ENCODE data around the gene CDKN1A.

The CDKN1A gene

GRCh38 chr6:36683145-36683655 lies 4.7 kb downstream of the CDKN1A start:
- no peak overlapping the region for H3K4me3 ChIP-seq (ENCODE audit: control insufficient read depth, low read depth, low read length)
- no peak for DNase-seq (ENCODE audit: low read depth)
- no peak for TF ChIP-seq CTCF (conservative IDR thresholded peaks at IDR 0.05; ENCODE audit: control insufficient read depth, insufficient read depth, low read depth, low read length)

GRCh38 chr6:36683656-36684446 lies 5.3 kb downstream of the CDKN1A start:
- no peak for DNase-seq (ENCODE audit: low read depth)
- H3K4me3 ChIP-seq (ENCODE audit: control insufficient read depth, low read depth, low read length) = no peak overlapping the region
- no peak for TF ChIP-seq CTCF (conservative IDR thresholded peaks at IDR 0.05; ENCODE audit: control insufficient read depth, insufficient read depth, low read depth, low read length)

GRCh38 chr6:36684447-36684812 lies 5.9 kb downstream of the CDKN1A start:
- no peak overlapping the region for H3K4me3 ChIP-seq (ENCODE audit: control insufficient read depth, low read depth, low read length)
- no peak for DNase-seq (ENCODE audit: low read depth)
- TF ChIP-seq CTCF (conservative IDR thresholded peaks at IDR 0.05; ENCODE audit: control insufficient read depth, insufficient read depth, low read depth, low read length) = no peak

DNA sequence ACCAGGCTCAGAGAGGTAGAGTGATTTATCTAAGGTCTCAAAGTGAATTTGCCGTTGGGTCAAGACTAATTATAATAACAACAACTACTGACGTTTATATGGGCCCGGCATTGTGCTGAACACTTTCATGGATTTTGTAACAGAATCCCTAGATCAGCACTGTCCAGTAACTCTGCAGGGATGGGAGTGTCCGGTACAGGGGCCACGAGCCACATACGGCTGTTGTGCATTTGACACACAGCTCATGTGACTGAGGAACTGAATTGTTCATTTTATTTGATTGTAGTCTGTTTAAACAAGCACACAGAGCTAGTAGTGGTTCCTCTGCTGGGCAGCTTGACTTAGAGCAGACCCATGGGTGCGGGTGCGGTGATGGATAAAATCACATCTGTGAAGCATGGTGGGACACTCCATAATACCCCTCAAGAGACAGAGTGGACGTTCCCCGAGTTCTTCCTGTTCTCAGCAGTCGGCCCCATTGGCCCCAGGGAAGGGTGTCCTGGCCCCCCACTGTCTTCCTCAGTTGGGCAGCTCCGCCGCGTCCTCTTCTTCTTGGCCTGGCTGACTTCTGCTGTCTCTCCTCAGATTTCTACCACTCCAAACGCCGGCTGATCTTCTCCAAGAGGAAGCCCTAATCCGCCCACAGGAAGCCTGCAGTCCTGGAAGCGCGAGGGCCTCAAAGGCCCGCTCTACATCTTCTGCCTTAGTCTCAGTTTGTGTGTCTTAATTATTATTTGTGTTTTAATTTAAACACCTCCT lies 6.8 kb downstream of the CDKN1A start:
- H3K4me3 ChIP-seq (ENCODE audit: control insufficient read depth, low read depth, low read length) = no peak overlapping the region
- DNase-seq (ENCODE audit: low read depth) = no peak
- TF ChIP-seq CTCF (conservative IDR thresholded peaks at IDR 0.05; ENCODE audit: control insufficient read depth, insufficient read depth, low read depth, low read length) = no peak

DNA sequence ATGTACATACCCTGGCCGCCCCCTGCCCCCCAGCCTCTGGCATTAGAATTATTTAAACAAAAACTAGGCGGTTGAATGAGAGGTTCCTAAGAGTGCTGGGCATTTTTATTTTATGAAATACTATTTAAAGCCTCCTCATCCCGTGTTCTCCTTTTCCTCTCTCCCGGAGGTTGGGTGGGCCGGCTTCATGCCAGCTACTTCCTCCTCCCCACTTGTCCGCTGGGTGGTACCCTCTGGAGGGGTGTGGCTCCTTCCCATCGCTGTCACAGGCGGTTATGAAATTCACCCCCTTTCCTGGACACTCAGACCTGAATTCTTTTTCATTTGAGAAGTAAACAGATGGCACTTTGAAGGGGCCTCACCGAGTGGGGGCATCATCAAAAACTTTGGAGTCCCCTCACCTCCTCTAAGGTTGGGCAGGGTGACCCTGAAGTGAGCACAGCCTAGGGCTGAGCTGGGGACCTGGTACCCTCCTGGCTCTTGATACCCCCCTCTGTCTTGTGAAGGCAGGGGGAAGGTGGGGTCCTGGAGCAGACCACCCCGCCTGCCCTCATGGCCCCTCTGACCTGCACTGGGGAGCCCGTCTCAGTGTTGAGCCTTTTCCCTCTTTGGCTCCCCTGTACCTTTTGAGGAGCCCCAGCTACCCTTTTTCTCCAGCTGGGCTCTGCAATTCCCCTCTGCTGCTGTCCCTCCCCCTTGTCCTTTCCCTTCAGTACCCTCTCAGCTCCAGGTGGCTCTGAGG lies 7.6 kb downstream of the CDKN1A start:
- H3K4me3 ChIP-seq (ENCODE audit: control insufficient read depth, low read depth, low read length) = no peak overlapping the region
- TF ChIP-seq CTCF (conservative IDR thresholded peaks at IDR 0.05; ENCODE audit: control insufficient read depth, insufficient read depth, low read depth, low read length) = no peak
- no peak for DNase-seq (ENCODE audit: low read depth)

- no peak overlapping the region for H3K4me3 ChIP-seq (ENCODE audit: control insufficient read depth, low read depth, low read length)
- no peak for TF ChIP-seq CTCF (conservative IDR thresholded peaks at IDR 0.05; ENCODE audit: control insufficient read depth, insufficient read depth, low read depth, low read length)
Observed at GRCh38 chr6:36686668-36687513, 8.4 kb downstream of the CDKN1A start.

More at GRCh38 chr6:36686668-36687513, 8.4 kb downstream of the CDKN1A start:
- DNase-seq (ENCODE audit: low read depth) = no peak

All from fibroblast of mammary gland (primary cell).